Measurements from ENCODE around the gene GBA3.

DNA sequence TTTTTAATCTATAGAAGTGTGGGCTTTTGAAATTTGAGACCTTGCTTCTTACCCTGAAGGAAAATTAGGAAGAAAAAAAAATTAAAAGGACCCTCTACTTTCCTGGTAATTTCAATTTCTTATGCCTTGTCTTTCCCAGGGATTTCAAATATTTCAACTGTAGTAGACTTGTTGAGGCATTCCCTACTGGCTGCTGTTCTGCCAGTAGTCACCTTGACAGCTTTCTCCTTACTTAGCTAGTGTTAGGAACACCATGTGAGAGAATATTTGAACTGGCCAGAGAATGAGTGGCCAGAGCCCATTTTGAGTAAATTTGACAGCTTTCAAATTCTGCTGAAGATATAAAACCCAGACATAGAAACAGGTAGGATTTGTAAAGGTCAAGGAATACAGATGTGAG lies 24.0 kb upstream of the GBA3 start:
- no peak for TF ChIP-seq POLR2A (IDR thresholded peaks at IDR 0.05; ENCODE audit: low read depth, low read length)
- TF ChIP-seq FOS (IDR thresholded peaks at IDR 0.05; ENCODE audit: borderline replicate concordance, insufficient read depth, low read length) = no peak
- no peak for TF ChIP-seq EZH2 (IDR thresholded peaks at IDR 0.05; ENCODE audit: borderline replicate concordance, low read depth, low read length, severe bottlenecking)
- no peak for TF ChIP-seq MYC (IDR thresholded peaks at IDR 0.05; ENCODE audit: low read depth, low read length)
- no peak for TF ChIP-seq CTCF (IDR thresholded peaks at IDR 0.05; ENCODE audit: extremely low read depth in 1 of 2, insufficient read depth in 1 of 2, low read depth in 1 of 2, low read length in 2 of 2)
- TF ChIP-seq MAX (IDR thresholded peaks at IDR 0.05; ENCODE audit: insufficient read depth, insufficient read length) = no peak

All from endothelial cell of umbilical vein (primary cell).